ENCODE data around the gene ZNF74.
"Not testable (repeated sequence)": the region's sequence is repeated elsewhere in the genome, so short reads cannot be mapped to it uniquely, and the experiment has no call there.

GRCh38 chr22:20356906-20357305 lies 37.0 kb upstream of the ZNF74 start:
- not testable (repeated sequence) for TF ChIP-seq CTCF (IDR thresholded peaks at IDR 0.05 in 4 of 5, conservative IDR thresholded peaks at IDR 0.05 in 1 of 5); POLR2A (IDR thresholded peaks at IDR 0.05)
